H1 (cell line): ENCODE measurements around the gene CABP4. TPM values are rescaled to one million over a fixed set of nuclear protein-coding genes. Genes with fewer than 3 reads are reported as not detected.

Experiments used
- CTCF ChIA-PET: fragments of 300-600 bp; sonication (Branson Sonifier 250); formaldehyde crosslinking; loops from one replicate; lab custom pipeline; 2021; ENCODE audit not compliant: partially characterized antibody; lab: Charles Lee
- POLR2A ChIA-PET: fragments of 300-600 bp; sonication (Branson Sonifier 250); formaldehyde crosslinking; loops from one replicate; lab custom pipeline; 2021; ENCODE audit warnings: inconsistent platforms; ENCODE audit not compliant: partially characterized antibody; lab: Charles Lee
- DNase-seq, 2 experiments: peaks; one replicate each; pipeline versions ENCODE4 v3.0.0 to v3.0.0-alpha.2; 2010 to 2022; ENCODE audit warnings: low spot score in 2 of 2, low read depth in 1 of 2, mixed read lengths in 1 of 2
- FAIRE-seq: peaks from 2 replicates; lab custom pipeline; 2011; peaks lifted over from hg19 to GRCh38; lab: Jason Lieb, UNC
- H2AFZ ChIP-seq: 2 replicates; pipeline ENCODE4 v1.8.1; 2012; ENCODE audit warnings: low read length, inconsistent platforms
- H2AK5ac ChIP-seq: 2 replicates; pipeline ENCODE4 v1.6.1; 2013; ENCODE audit warnings: low read depth, low read length
- H2BK120ac ChIP-seq: replicated peaks from 2 replicates; pipeline ENCODE3; 2013; ENCODE audit warnings: low read depth, low read length, inconsistent platforms
- H2BK12ac ChIP-seq: 2 replicates; pipeline ENCODE4 v1.6.1; 2013; ENCODE audit warnings: low read depth, low read length
- H2BK15ac ChIP-seq: 2 replicates; pipeline ENCODE4 v1.6.1; 2013; ENCODE audit warnings: low read length
- H2BK20ac ChIP-seq: 2 replicates; pipeline ENCODE4 v1.6.1; 2013; ENCODE audit warnings: low read length
- H2BK5ac ChIP-seq: 2 replicates; pipeline ENCODE4 v1.6.1; 2013; ENCODE audit warnings: low read depth, low read length
- H3K14ac ChIP-seq: 2 replicates; pipeline ENCODE4 v1.6.1; 2013; ENCODE audit warnings: inconsistent platforms; ENCODE audit not compliant: insufficient read length
- H3K18ac ChIP-seq: 2 replicates; pipeline ENCODE4 v1.6.1; 2013; ENCODE audit warnings: low read length; ENCODE audit errors: extremely low read depth
- H3K23ac ChIP-seq: 2 replicates; pipeline ENCODE4 v1.6.1; 2013; ENCODE audit warnings: inconsistent platforms; ENCODE audit not compliant: insufficient read length
- H3K23me2 ChIP-seq: 2 replicates; pipeline ENCODE4 v1.6.1; 2013; ENCODE audit warnings: low read depth, low read length
- H3K27ac ChIP-seq: 2 replicates; pipeline ENCODE4 v1.6.1; 2011; ENCODE audit warnings: low read depth, low read length, inconsistent platforms
- H3K27me3 ChIP-seq, 4 experiments: replicated peaks in 1 of 4; 1 replicate in 1 of 4; 2 replicates in 3 of 4; pipeline versions ENCODE4 v1.6.1 to v1.8.1; 2011 to 2013; ENCODE audit warnings: low read length in 3 of 4, mild to moderate bottlenecking in 3 of 4, inconsistent platforms in 2 of 4, mixed read lengths in 2 of 4, moderate library complexity in 1 of 4; ENCODE audit not compliant: control insufficient read depth in 3 of 4, insufficient read depth in 3 of 4; ENCODE audit errors: extremely low read depth in 1 of 4
- H3K36me3 ChIP-seq, 4 experiments: 2 replicates each; pipeline versions ENCODE4 v1.6.1 to v1.8.1; 2011 to 2013; ENCODE audit warnings: mild to moderate bottlenecking in 4 of 4, low read length in 3 of 4, moderate library complexity in 2 of 4, control low read depth in 1 of 4, inconsistent platforms in 1 of 4; ENCODE audit not compliant: insufficient read depth in 4 of 4, control insufficient read depth in 2 of 4
- H3K4ac ChIP-seq: replicated peaks from 2 replicates; pipeline ENCODE3; 2013; ENCODE audit warnings: low read length, low read depth, mixed read lengths, inconsistent platforms; ENCODE audit not compliant: insufficient read length
- H3K4me1 ChIP-seq, 4 experiments: replicated peaks in 1 of 4; 1 replicate in 1 of 4; 2 replicates in 3 of 4; pipeline versions ENCODE4 v1.6.1 to v1.8.1; 2011 to 2013; ENCODE audit warnings: low read length in 3 of 4, inconsistent platforms in 2 of 4, mixed read lengths in 1 of 4; ENCODE audit not compliant: insufficient read depth in 4 of 4, control insufficient read depth in 3 of 4
- H3K4me2 ChIP-seq, 2 experiments: 2 replicates each; pipeline versions ENCODE4 v1.6.1 to v1.8.1; 2011 to 2013; ENCODE audit warnings: low read depth in 2 of 2, low read length in 2 of 2, control low read depth in 1 of 2, inconsistent platforms in 1 of 2, mild to moderate bottlenecking in 1 of 2; ENCODE audit not compliant: insufficient read depth in 1 of 2
- H3K4me3 ChIP-seq, 4 experiments: fragments of 200-600, 300-600 bp in 1 of 4; sonication (generic), shearing (Covaris generic), sonication (Bioruptor Twin) in 1 of 4; 2 replicates each; pipeline versions ENCODE4 v1.5.1 to v1.8.1; 2011 to 2016; ENCODE audit warnings: low read length in 4 of 4, low read depth in 3 of 4, control low read depth in 2 of 4, inconsistent platforms in 2 of 4, mild to moderate bottlenecking in 2 of 4, mixed read lengths in 1 of 4, moderate library complexity in 1 of 4; ENCODE audit not compliant: insufficient read depth in 2 of 4; ENCODE audit errors: extremely low read depth in 1 of 4
- H3K56ac ChIP-seq: replicated peaks from 2 replicates; pipeline ENCODE3; 2013; ENCODE audit warnings: low read depth, mild to moderate bottlenecking, mixed read lengths, low read length, inconsistent platforms; ENCODE audit not compliant: insufficient read length
- H3K79me1 ChIP-seq: 2 replicates; pipeline ENCODE4 v1.6.1; 2013; ENCODE audit warnings: low read depth, low read length, control low read depth
- H3K79me2 ChIP-seq, 2 experiments: 2 replicates each; pipeline versions ENCODE4 v1.6.1 to v1.8.1; 2012 to 2013; ENCODE audit warnings: low read length in 2 of 2, mild to moderate bottlenecking in 2 of 2, inconsistent platforms in 1 of 2; ENCODE audit not compliant: insufficient read depth in 2 of 2, control insufficient read depth in 1 of 2
- H3K9ac ChIP-seq, 4 experiments: replicated peaks in 1 of 4; 1 replicate in 1 of 4; 2 replicates in 3 of 4; pipeline versions ENCODE4 v1.6.1 to v1.8.1; 2011 to 2013; ENCODE audit warnings: low read depth in 3 of 4, low read length in 3 of 4, control low read depth in 2 of 4, mild to moderate bottlenecking in 2 of 4, moderate library complexity in 2 of 4, inconsistent platforms in 1 of 4; ENCODE audit errors: extremely low read depth in 1 of 4
- H3K9me3 ChIP-seq, 2 experiments: 2 replicates each; pipeline versions ENCODE4 v1.6.1 to v1.8.1; 2012 to 2013; ENCODE audit warnings: mild to moderate bottlenecking in 2 of 2, moderate library complexity in 2 of 2, control low read depth in 1 of 2, inconsistent platforms in 1 of 2, low read depth in 1 of 2, low read length in 1 of 2, mixed read lengths in 1 of 2; ENCODE audit not compliant: insufficient read depth in 2 of 2
- H4K20me1 ChIP-seq, 2 experiments: replicated peaks in 1 of 2; 2 replicates each; pipeline versions ENCODE3 to v1.8.1; 2011 to 2013; ENCODE audit warnings: inconsistent platforms in 2 of 2, low read length in 2 of 2, mild to moderate bottlenecking in 1 of 2; ENCODE audit not compliant: insufficient read depth in 2 of 2, control insufficient read depth in 1 of 2
- H4K5ac ChIP-seq: 2 replicates; pipeline ENCODE4 v1.6.1; 2013; ENCODE audit warnings: low read length, low read depth, mixed read lengths, inconsistent platforms; ENCODE audit not compliant: insufficient read length
- H4K8ac ChIP-seq: 2 replicates; pipeline ENCODE4 v1.8.0; 2013; ENCODE audit warnings: mild to moderate bottlenecking, moderate library complexity, low read length, inconsistent platforms; ENCODE audit not compliant: insufficient read depth; ENCODE audit errors: extremely low read depth
- H4K91ac ChIP-seq: replicated peaks from 2 replicates; pipeline ENCODE3; 2013; ENCODE audit warnings: low read length, mixed read lengths, inconsistent platforms; ENCODE audit not compliant: insufficient read length
- CHD2 ChIP-seq: IDR thresholded peaks from 2 replicates; pipeline ENCODE4 v1.6.1; 2012; ENCODE audit warnings: low read length, improper control_type of control experiment
- CTCF ChIP-seq, 3 experiments: IDR thresholded peaks; 1 replicate in 2 of 3; 2 replicates in 1 of 3; pipeline versions ENCODE4 v1.5.1 to v1.6.1; 2011; ENCODE audit warnings: low read length in 3 of 3, mild to moderate bottlenecking in 3 of 3, inconsistent platforms in 2 of 3, low read depth in 1 of 3, moderate library complexity in 1 of 3; ENCODE audit not compliant: insufficient read depth in 1 of 3; ENCODE audit errors: control extremely low read depth in 1 of 3
- E2F6 ChIP-seq: IDR thresholded peaks from 2 replicates; pipeline ENCODE4 v1.6.1; 2012; ENCODE audit warnings: inconsistent platforms
- NANOG ChIP-seq: IDR thresholded peaks from 2 replicates; pipeline ENCODE4 v1.6.1; 2011; ENCODE audit warnings: low read length, low read depth, mild to moderate bottlenecking, inconsistent platforms; ENCODE audit not compliant: insufficient read depth, poor library complexity, severe bottlenecking
- PHF8 ChIP-seq: fragments of 200-600 bp; sonication (generic); conservative IDR thresholded peaks from 2 replicates; pipeline ENCODE4 v1.7.1; 2012; ENCODE audit warnings: low read depth, mild to moderate bottlenecking, inconsistent platforms, low read length, moderate library complexity
- RBBP5 ChIP-seq: IDR thresholded peaks from 2 replicates; pipeline ENCODE4 v1.7.1; 2012; ENCODE audit warnings: low read depth, mild to moderate bottlenecking, inconsistent platforms, low read length, moderate library complexity, borderline replicate concordance
- RNF2 ChIP-seq: fragments of 200-900, 300-1000 bp; sonication (generic); IDR thresholded peaks from 2 replicates; pipeline ENCODE4 v1.7.1; 2016; ENCODE audit warnings: borderline replicate concordance, low read depth, mild to moderate bottlenecking, antibody characterized with exemption, low read length; ENCODE audit not compliant: poor library complexity, severe bottlenecking; ENCODE audit errors: missing control alignments
- ZNF274 ChIP-seq: IDR thresholded peaks from 2 replicates; pipeline ENCODE4 v1.7.0; 2012; ENCODE audit warnings: low read length, borderline replicate concordance; ENCODE audit errors: extremely low read depth
- WGBS, 2 experiments: shearing (Covaris generic) in 1 of 2; methylation state at CpG; one replicate each; pipeline versions ENCODE4 v1.1.6 to v1.1.7; 2013 to 2015; ENCODE audit warnings: low lambda C conversion rate in 2 of 2, mixed read lengths in 2 of 2, inconsistent platforms in 1 of 2, low coverage in 1 of 2, missing lambda C conversion rate in 1 of 2; ENCODE audit not compliant: insufficient replicate concordance in 2 of 2, insufficient coverage in 1 of 2, insufficient read length in 1 of 2; ENCODE audit errors: extremely low coverage in 1 of 2, missing lambda C conversion rate in 1 of 2; 5-methylcytosine and 5-hydroxymethylcytosine counted together
- polyA plus RNA-seq, 7 experiments: library from polyadenylated mRNA; depleted of rRNA in 3 of 7; stranded (reverse) in 5 of 7; unstranded in 2 of 7; fragments of >200 nt in 5 of 7; fragments of 200-250 nt in 2 of 7; gene quantifications; 1 replicate in 5 of 7; 2 replicates in 1 of 7; 4 replicates in 1 of 7; pipeline versions ENCODE4 v1.2.1 to v1.2.3, GENCODE V29; 2011 to 2013; ENCODE audit warnings: missing spikeins in 2 of 7, mixed read lengths in 2 of 7
- total RNA-seq: library from RNA; stranded (reverse); fragmentation: NEBNext Ultra II Directional; extraction: Animal tissue kit (Norgen Biotek cat#: 25700); gene quantifications from 2 replicates; pipeline ENCODE4 v1.2.1, GENCODE V29; 2021

The CABP4 gene
- total and polyA plus RNA-seq, 2 of the 8 experiments (the other 6 are each of a cell fraction or from before 2014, with no cell fraction given), result not detected

- no peak overlapping the region for H4K5ac ChIP-seq
- H3K18ac ChIP-seq, result no peak overlapping the region
- 86% methylated on average over 8 of the region's 8 CpGs; no CpG with 5 or more reads in 1 of the 2 experiments for WGBS, 2 experiments
- H3K14ac ChIP-seq, result no peak overlapping the region
- H3K9ac ChIP-seq, result no peak overlapping the region
- H2BK12ac ChIP-seq, result 0 out of 2 replicates have a peak overlapping the region, but pooled peaks have one; percentile 68
- H2BK120ac ChIP-seq, result no peak overlapping the region
- no peak overlapping the region for H3K23ac ChIP-seq
- H4K20me1 ChIP-seq, result peaks cover 0 to 3% of the 10 kb centered on the region in 2 experiments
- no peak overlapping the region for H4K8ac ChIP-seq
- no peak overlapping the region for H2AFZ ChIP-seq
- no peaks in the 10 kb centered on the region; the same call in 1 of the 2 replicates for H3K79me1 ChIP-seq
- H2BK20ac ChIP-seq, result no peak overlapping the region
- H3K56ac ChIP-seq, result no peak overlapping the region
- no peaks in the 10 kb centered on the region; the same call in 1 of the 2 replicates for H3K23me2 ChIP-seq
- no peak overlapping the region for H2BK5ac ChIP-seq
- peaks cover 0 to 9% (median 3%) of the 10 kb centered on the region in 4 experiments; a peak in 5 of 7 replicates for H3K4me1 ChIP-seq
- H3K4me2 ChIP-seq, result no peak overlapping the region
- FAIRE-seq, result no peak
- no peaks in the 10 kb centered on the region for H3K79me2 ChIP-seq
- CTCF ChIA-PET, result interaction anchor here (0.9 to 1.6 kb wide), 4 partner anchors 11 to 125 kb away, joined by 3 to 7 read pairs (median 4); partner anchors contain the start of gene PPP1CA
- no peak overlapping the region for H2AK5ac ChIP-seq
- DNase-seq, result no peak
- no peak overlapping the region for H3K4me3 ChIP-seq
- no peaks in the 10 kb centered on the region for H3K36me3 ChIP-seq
- H2BK15ac ChIP-seq, result no peak overlapping the region
- POLR2A ChIA-PET, result interaction anchor here (0.9 to 4.6 kb wide), 9 partner anchors 9 to 69 kb away, joined by 3 to 36 read pairs (median 4); partner anchors contain the start of genes AIP, PPP1CA, PTPRCAP and RPS6KB2
- H3K27me3 ChIP-seq, result no peaks in the 10 kb centered on the region
- H3K27ac ChIP-seq, result no peak overlapping the region
- H4K91ac ChIP-seq, result no peak overlapping the region
- no peak overlapping the region for H3K4ac ChIP-seq
- no peaks in the 10 kb centered on the region for H3K9me3 ChIP-seq
- no peak for TF ChIP-seq PHF8
- TF ChIP-seq CHD2, result no peak
- no peak for TF ChIP-seq RNF2
- no peak for TF ChIP-seq NANOG
- no peak for TF ChIP-seq CTCF (IDR thresholded peaks at IDR 0.05; ENCODE audit: control extremely low read depth in 1 of 3, insufficient read depth in 1 of 3, low read depth in 1 of 3, low read length in 3 of 3)
- no peak for TF ChIP-seq ZNF274
- TF ChIP-seq RBBP5, result no peak
- no peak for TF ChIP-seq E2F6
These were observed 15.3 kb downstream of the CABP4 start for GRCh38 chr11:67470337-67471002.
